Hindlimb muscle (tissue), 1 donor: Measurements from ENCODE around the gene POLR3B. TPM values are rescaled to one million over a fixed set of nuclear protein-coding genes. Genes with fewer than 3 reads are reported as not detected.
"Not testable (repeated sequence)": the region's sequence is repeated elsewhere in the genome, so short reads cannot be mapped to it uniquely, and the experiment has no call there.

Experiments
- DNase-seq: peaks from one replicate; pipeline ENCODE4 v3.0.0-alpha.2; 2013
- polyA plus RNA-seq: library from polyadenylated mRNA; unstranded; fragments of 120-200 nt; gene quantifications from one replicate; pipeline ENCODE4 v1.2.1, GENCODE V29; 2013; ENCODE audit not compliant: insufficient read length

Gene POLR3B
- polyA plus RNA-seq, 1 donor: 11.9 TPM

DNA sequence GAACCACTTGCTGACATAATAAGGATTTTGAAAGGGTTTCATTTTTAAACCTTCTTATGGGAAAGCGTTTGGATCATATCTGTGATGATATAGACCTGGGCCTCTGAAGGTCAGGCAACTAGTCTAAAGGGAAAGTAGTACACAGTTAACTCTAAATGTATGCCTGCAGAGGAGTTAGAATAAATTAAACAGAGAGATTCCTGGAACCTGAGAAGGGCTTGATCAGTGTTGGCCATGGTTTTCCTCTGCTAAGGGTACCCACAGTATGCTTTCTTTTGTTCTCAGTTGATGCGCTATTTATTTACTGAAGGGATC lies 14.4 kb upstream of the POLR3B start:
- DNase-seq: no peak

DNA sequence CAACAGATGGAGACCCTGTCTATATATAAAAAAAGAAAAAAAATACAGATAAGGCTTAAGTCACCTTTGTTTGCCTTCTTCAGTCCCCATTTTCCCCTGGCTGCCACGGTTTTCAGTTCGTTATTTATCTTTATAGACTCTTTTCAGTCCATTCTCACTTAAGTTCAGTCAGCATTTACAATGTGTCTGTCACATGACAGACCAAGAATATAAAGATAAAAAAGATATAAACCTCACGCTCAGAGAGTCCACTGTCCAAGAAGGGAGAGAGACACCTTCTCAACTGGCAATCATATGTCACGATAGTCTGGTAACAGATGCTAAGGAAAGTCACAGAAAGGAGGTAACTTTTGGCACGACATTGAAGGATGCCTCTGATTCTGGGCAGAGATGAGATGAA lies 13.4 kb upstream of the POLR3B start:
- no peak for DNase-seq

DNA sequence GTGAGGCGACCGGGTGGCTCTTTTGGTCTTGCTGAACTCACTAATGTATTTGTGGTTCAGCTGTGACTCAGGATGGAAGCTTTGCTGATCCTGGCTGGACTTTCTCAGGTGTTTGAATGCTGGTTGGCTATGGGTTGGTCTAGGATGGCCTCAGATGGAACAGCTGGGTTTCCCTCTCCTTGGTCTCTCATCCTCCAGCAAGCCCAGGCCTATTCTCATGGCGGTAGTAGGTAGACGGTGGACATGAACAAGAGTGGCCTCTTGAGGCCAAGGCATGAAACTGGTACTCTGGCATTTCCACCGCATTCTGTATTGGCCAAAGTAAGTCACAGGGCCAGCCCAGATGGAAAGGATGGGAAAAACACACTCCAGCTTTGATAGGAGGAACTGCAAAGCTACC lies 11.8 kb upstream of the POLR3B start:
- no peak for DNase-seq

GRCh38 chr12:106348411-106348810 lies 9.1 kb upstream of the POLR3B start:
- DNase-seq: no peak

DNA sequence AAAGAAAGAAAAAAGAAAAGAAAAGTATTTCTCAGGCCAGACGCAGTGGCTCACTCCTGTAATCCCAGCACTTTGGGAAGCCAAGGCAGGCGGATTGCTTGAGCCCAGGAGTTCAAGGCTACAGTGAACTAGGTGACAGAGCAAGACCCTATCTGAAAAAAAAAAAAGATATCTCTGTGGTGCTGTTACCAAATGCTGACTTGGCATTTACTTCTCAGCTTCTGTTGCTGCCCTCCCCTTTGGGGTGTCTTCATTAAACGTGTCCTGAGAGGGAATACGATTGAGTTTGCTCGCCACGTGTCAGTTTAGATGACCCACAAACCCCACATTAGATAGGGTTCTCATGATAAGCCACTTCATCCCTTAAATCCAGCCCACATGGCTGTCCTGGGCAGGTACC lies 4.4 kb upstream of the POLR3B start:
- DNase-seq: no peak

DNA sequence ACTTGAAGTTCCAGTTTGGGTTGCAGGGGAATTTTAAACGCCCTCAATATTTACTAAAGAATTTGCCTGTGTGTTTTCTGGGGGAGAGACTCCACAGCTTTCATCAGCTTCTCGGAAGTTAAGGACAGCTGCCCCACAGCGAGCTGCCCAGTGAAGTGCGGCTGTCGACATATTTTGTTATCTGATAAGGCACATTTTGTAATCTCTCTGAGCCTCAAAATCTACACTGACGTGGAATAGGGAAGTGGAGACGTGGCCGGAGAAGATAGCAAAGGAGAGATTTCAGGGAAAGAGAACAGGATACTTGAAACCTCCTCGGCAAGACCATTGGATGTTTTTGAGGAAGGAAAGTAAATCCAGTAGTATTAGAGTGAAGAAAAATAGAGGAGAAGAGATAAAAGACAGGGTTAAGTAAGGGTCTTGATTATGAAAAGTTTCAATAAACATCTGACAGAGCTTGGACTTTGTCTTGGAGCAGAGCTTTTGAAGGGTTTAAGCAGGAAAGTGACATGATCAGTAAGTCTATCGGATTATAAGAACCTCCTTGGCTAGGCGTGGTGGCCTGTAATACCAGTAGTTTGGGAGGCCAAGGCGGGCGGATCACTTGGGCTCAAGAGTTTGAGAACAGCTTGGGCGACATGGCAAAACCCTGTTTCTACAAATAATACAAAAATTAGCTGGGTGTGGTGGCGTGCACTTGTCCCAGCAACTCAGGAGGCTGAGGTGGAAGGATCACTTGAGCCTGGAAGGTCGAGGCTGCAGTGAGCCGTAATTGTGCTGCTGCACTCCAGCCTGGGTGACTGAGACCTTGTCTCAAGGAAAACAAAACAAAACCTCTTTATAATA lies 1.1 kb downstream of the POLR3B start:
- DNase-seq: no peak

- DNase-seq: no peak
Observed at GRCh38 chr12:106359646-106360399, 2.3 kb downstream of the POLR3B start.

GRCh38 chr12:106360400-106360994 lies 2.9 kb downstream of the POLR3B start:
- DNase-seq: no peak

- no peak for DNase-seq
Observed at GRCh38 chr12:106362971-106363370, 5.4 kb downstream of the POLR3B start.

- no peak for DNase-seq
Observed at GRCh38 chr12:106364261-106364660, 6.7 kb downstream of the POLR3B start.

DNA sequence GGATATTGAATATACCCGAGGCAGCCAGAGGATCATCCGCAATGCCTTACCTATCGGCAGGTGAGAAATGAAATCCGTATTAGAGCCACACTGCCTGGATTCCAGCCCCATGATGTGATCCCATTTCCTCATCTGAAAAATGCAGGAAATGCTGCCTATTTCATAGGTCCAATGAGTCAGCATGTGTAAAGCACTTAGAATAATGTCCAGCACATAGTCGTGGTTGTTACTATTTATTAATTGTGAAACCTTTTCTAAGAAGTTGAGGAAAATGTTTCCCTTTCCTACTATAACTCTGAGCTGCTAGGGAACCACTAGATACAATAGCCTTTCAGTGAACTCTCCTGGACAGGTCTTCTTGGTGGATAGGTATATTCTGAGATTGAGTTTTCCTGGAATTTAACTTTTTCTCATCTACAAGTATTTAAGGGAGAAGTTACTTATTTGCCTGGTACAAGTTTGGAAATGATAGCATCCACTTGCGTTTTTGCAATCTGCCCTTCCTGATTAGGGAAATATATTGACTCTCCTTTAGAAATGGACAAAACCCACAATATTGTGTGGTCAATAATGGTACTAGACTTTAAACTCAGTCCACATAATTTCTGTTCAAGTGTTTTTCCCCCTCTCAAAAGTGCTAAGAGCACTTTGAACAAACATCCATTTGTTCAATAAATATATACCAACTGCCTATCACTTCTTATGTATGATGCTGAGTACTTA lies 12.2 kb downstream of the POLR3B start:
- DNase-seq: no peak

DNA sequence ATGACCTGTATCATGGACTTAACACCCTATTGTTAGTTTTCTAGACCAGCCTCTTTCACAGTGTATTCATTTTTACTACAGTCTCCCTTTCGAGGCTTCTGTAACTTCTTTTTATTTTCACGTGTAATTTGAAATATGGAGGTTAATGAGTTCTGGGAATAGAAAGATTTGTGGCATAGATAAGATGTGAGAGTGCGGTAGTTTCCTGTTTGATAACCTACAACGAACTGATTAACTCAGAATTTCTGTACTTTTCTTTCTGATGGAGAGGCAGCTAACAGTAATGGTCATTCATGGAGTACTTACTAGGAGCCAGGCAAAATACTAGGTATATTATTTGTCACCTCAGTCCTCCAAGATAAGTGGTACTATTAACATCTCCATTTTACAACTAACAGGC lies 21.2 kb downstream of the POLR3B start:
- no peak for DNase-seq

- no peak for DNase-seq
Observed at GRCh38 chr12:106380954-106381353, 23.4 kb downstream of the POLR3B start.

DNA sequence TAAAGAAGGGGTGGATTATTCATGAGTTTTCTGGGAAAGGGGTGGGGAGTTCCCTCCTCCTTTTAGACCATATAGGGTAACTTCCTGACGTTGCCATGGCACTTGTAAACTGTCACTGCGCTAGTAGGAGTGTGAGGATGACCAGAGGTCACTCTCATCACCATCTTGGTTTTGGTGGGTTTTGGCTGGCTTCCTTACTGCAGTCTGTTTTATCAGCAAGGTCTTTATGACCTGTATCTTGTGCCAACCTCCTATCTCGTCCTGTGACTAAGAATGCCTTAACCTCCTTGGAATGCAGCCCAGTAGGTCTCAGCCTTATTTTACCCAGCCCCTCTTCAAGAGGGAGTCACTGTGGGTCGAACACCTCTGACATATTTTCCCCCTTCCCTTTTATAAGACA lies 24.3 kb downstream of the POLR3B start:
- not testable (repeated sequence) for DNase-seq

- no peak for DNase-seq
Observed at GRCh38 chr12:106386813-106387535, 29.4 kb downstream of the POLR3B start.

- DNase-seq: no peak
Observed at GRCh38 chr12:106387848-106388377, 30.4 kb downstream of the POLR3B start.

- peak; percentile 14 for DNase-seq
Observed at GRCh38 chr12:106389151-106389550, 31.6 kb downstream of the POLR3B start.

DNA sequence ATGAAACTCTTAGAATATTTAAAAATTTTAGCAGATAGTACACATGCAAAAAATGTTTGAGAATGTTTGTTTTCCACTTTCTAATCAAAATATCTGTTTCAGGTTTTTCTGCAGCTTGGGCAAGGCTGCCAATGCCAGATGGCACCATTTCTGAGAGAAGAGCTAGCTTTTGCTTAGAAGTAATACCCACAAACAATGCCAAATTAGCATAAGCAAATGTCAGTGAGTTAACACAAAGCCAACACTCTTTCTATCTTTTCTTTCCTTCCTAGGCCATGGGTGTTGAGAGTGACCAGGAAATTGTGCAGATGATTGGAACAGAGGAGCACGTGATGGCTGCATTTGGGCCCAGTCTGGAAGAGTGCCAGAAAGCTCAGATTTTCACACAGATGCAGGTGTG lies 35.2 kb downstream of the POLR3B start:
- DNase-seq: no peak

DNA sequence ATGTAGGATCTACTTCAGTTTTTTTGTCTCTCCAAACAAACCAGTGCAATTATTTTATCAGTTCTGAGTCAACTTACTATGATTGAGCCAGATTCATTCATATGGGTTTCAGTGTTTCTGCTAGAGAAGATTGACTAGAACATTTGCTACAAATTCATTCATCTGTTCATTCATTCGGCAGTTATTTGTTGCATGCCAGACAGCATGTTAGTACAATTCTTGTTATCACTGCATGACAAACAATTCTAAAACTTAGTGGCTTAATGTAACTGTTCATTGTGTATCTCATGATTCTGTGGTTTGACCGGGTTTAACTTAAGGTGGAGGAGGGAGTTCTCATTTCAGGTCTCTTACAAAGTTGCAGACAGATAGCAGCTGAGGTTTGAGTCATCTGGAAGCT lies 52.3 kb downstream of the POLR3B start:
- DNase-seq: no peak

- no peak for DNase-seq
Observed at GRCh38 chr12:106412563-106412962, 55.0 kb downstream of the POLR3B start.

DNA sequence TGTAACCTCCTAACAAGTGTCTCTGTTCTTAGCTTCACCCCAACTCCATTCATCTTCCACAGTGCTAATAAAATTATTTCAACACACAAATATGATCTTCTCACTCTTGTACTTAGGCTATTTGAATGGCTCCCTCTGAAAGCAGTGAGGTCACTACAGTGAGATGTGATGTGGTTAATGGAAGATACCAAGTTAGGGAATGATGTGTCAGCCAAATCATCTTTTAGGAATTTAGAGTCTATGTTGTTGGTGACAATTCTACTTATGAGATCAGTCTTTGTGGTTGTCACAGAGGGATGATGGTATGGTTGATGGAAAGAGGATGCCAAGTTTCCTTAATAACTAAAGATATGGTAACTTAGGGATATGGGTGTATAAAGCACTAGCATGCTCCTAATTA lies 57.6 kb downstream of the POLR3B start:
- no peak for DNase-seq

DNA sequence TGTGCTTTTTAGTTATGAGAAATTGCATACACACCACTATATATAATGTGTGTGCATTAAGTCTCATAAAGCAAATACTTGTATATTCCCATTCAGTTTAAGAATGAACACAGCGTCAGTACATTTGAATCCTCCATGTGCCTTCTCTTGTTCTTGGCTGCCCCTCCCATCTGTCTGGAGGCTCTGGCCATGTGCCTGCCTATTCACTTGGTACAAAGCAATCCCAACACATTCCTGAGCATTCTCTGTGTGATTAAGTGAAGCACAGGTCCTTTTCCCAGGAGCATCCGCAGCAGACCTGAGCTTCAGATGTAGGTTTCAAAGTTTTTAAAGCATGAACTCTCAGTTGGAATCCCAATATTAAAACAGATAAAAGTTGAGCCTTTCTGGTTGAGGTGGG lies 58.7 kb downstream of the POLR3B start:
- no peak for DNase-seq
